IPS-NIHi7 (cell line): ENCODE data around the gene CDY2B.
"Not testable (repeated sequence)": the region's sequence is repeated elsewhere in the genome, so short reads cannot be mapped to it uniquely, and the experiment has no call there.

ENCODE experiments used
- DNase-seq: peaks from one replicate; pipeline ENCODE4 v3.0.0; 2012; ENCODE audit warnings: mixed read lengths; ENCODE audit errors: extremely low spot score

Gene CDY2B, protein sequence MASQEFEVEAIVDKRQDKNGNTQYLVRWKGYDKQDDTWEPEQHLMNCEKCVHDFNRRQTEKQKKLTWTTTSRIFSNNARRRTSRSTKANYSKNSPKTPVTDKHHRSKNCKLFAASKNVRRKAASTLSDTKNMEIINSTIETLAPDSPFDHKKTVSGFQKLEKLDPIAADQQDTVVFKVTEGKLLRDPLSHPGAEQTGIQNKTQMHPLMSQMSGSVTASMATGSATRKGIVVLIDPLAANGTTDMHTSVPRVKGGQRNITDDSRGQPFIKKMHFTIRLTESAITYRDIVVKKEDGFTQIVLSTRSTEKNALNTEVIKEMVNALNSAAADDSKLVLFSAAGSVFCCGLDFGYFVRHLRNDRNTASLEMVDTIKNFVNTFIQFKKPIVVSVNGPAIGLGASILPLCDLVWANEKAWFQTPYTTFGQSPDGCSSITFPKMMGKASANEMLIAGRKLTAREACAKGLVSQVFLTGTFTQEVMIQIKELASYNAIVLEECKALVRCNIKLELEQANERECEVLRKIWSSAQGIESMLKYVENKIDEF

DNA sequence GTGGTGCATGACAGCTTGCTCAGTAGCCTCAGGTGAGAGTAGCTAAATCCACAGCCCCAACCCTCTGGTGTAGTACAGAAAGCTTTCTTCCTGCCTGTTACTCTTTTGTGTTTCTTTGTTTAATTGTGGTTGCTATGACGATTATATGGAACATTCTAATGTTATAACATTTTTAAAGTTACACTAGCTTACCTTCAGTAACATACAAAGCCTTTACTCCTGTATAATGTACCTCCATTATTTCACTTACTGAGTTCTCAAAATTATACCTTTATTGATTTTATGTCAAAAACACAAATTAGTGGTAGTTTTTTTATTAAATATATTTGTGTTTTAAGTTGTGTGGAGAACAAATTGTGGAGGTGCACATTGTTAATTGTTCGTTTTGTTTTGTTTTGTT lies at the start of gene CDY2B:
TSS of gene CDY2B (minus strand) at position 101 of the 400 bp plus-strand sequence. CDS start 328 bp downstream, outside the sequence.
- not testable (repeated sequence) for DNase-seq

DNA sequence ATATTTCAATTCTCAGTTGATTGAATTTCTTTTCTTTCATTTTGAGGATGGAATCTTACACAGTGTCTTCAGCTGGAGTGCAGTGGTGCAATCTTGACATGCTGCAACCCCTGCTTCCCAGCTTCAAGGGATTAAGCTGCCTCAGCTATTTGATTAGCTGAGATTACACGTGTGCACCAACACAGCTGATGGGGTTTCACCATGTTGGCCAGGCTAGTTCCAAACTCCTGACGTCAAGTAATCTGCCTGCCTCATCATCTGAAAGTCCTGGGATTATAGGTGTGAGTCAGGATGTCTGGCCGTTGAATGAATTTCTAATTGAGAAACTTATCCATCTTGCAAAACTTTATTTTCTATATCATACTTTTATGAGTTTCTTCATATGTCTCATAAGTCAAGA lies 28.0 kb upstream of the CDY2B start:
- not testable (repeated sequence) for DNase-seq

GRCh38 chrY:17907351-17907750 lies 27.3 kb upstream of the CDY2B start:
- DNase-seq = not testable (repeated sequence)

GRCh38 chrY:17881697-17882096 lies 1.7 kb upstream of the CDY2B start:
- DNase-seq = not testable (repeated sequence)

DNA sequence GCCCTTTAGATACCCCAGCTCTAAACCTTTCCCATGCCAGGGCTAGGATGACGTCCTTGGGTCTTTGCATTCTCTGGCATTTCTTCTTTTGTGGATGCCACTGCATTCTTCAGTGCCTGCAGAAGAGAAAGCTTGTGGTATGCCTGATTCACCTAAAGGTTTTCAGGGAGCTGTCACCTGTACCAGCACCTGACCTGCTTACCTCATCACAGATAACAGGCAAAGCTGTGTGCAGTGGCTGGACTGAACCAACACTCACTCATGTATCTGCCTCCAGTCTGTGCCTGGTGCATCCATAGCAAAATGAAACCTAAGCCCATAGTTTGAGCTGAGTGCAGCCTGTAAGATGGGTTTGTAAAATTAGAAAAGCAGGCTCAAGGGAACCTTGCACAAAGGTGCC lies 3.3 kb downstream of the CDY2B start:
- not testable (repeated sequence) for DNase-seq

DNA sequence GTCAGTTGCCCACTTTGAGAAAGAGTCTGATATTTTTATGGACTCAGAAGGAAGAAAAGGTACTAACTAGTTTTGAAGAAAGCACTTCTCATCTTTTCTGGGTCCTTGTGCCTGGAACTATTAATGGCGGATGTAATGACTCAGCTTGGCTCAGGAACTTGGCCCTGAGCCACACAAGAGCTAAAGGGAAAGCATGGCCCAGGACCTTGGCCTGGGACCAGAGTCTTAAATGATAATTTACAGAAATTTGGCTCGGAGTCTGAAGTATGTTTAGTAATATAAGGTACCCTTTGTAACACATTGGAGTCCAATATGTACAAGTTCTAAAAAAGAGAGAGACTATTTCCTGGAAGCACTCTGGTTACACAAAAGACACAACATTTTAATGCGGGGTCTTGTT lies 4.6 kb downstream of the CDY2B start:
- DNase-seq = not testable (repeated sequence)

DNA sequence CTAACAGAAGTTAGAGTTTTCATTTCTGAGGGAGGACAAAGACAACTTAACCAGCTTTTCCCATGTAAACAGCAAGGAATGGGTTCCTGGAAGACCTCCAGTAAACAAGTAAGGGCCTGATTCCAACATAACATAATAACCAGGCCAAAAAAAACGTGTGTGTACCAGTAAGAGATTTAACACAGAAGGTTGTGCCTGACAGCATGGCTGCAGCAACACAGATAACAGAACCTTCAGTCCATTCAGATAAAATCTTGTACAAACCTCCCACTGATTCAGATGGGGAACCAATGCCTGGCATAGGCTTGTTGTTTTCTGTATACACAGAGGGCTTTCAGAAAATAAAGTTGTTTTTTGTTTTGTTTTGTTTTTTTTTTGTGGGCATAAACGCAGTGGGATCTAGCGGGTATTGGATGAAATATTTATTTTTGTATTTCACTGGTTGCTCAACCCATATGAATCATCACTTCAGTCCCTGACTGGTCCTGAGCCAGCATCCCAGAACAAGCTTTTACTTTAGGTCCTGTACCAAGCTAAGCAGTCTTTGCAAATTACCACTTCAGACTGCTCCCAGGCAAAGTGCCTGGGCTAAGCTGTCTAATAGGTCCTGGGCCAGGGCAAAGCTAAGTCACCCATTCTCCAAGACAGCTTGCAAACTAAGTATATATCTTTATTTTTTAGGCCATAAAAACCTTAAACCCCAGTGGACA lies 8.7 kb downstream of the CDY2B start:
- DNase-seq = not testable (repeated sequence)

- DNase-seq = not testable (repeated sequence)
These were observed 9.3 kb downstream of the CDY2B start for GRCh38 chrY:17870737-17871136.

DNA sequence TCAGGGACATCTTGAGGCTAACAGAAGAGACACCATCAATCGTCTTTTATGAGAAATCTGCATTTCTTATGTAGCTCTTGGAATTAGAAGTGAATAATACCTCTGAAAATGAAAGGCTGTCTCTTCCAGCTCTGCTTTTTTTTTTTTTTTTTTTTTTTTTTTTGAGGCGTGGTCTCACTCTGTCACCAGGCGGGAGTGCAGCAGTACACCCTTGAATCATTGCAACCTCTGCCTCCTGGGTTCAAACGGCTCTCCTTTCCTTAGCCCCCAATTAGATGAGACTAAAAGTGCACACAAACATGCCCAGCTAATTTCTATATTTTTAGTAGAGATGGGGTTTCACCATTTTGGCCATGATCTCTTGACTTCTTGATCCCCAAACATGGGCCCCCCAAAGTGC lies 12.2 kb downstream of the CDY2B start:
- not testable (repeated sequence) for DNase-seq

GRCh38 chrY:17860634-17861033 lies 19.4 kb downstream of the CDY2B start:
- not testable (repeated sequence) for DNase-seq

DNA sequence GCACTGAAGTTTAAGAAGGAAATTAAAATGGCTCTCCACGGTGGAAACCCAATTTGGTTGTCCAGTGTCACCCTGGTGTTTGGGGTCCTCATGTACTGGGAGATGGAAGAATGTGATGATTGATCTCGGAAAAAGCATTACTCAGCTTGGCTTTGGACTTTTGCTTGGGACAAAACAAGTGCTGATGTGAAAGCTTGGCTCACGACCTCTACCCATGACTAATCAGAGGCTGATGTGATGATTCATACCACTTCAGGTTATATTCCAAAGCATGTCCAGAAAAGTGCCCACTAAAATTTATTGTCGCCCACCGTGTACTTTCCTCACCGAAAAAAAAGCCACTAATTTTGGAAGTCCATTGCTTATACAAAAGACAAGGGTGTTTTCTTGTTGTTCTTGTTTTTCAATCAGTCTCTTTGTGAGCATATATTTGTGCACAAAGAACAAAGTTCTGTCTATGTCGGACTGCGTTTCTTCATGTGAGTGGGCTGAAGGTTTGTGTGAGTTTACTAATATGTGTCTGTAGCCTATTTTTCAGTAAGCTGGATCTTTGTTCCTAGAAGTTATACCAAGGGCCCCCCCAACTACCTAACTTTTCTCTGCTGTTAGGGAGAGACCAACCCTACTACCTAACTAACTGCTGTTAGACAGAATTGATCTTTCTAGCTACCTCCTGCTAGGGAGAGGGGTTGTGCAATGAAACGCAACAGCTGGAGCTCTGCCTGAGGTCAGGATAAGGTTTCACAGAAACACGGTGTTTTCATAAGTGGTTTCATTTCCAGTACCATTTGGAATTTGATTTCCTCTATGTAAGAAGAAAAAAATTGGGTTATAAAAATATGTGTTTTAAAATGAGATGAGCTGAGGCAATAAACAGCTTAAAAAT lies 22.8 kb downstream of the CDY2B start:
- DNase-seq = not testable (repeated sequence)

GRCh38 chrY:17856508-17856907 lies 23.5 kb downstream of the CDY2B start:
- DNase-seq = not testable (repeated sequence)

DNA sequence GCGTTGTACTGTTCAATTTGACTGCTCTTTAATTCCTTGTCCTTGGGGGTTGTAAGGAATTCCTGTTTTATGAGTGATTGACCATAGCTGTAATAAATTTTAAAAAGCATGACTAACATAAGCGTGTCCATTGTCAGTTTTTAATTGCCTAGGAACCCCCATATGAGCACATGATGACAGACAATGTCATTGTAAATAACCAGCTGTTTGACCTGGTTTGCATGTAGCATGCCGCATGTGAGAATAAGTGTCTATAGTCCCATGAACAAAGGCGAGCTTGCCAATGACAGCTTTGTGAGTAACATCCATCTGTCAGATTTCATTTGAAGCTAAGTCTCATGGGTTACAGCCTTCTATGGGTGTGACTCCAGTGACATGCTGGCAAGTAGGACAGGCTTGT lies 30.9 kb downstream of the CDY2B start:
- DNase-seq = not testable (repeated sequence)

GRCh38 chrY:17832149-17832548 lies 47.9 kb downstream of the CDY2B start:
- not testable (repeated sequence) for DNase-seq
